C4-2B (cell line): ENCODE data around the gene OSBPL2.

Experiments
- CTCF ChIP-seq: fragments of 450-650 bp; conservative IDR thresholded peaks from 2 replicates; pipeline ENCODE4 v1.5.1; 2017; ENCODE audit warnings: mild to moderate bottlenecking
- ZFX ChIP-seq: fragments of 450-650 bp; IDR thresholded peaks from 2 replicates; pipeline ENCODE4 v1.6.1; 2017

GRCh38 chr20:62268228-62268900 lies 30.0 kb downstream of the OSBPL2 start:
- TF ChIP-seq CTCF (no peak), ZFX (no peak)
